G401 (cell line): ENCODE results near the gene CTSO. TPM values are rescaled to one million over a fixed set of nuclear protein-coding genes. Genes with fewer than 3 reads are reported as not detected.

Experiments used
- DNase-seq: peaks from one replicate; pipeline ENCODE4 v3.0.0-alpha.2; 2015; ENCODE audit warnings: low spot score
- in situ Hi-C: cut with HindIII; loops from 2 replicates; pipeline ENCODE4 v1.10.0; 2016; ENCODE audit warnings: low sequenced_read_pairs, mixed read lengths
- total RNA-seq: library from RNA; depleted of rRNA; stranded (reverse); fragments of >200 nt; shearing (Covaris generic); gene quantifications from 2 replicates; pipeline ENCODE4 v1.2.3, GENCODE V29; 2014; rRNA removed

CTSO gene
- 14.9 and 15.1 TPM in 2 replicates for total RNA-seq

- in situ Hi-C loops = no loop called here
- DNase-seq = peak; percentile 81
Measured at GRCh38 chr4:155953151-155954117, at the start of gene CTSO. Gene CTSO (minus strand): TSS chr4:155953866. CDS start chr4:155953847, 19 bp downstream.

GRCh38 chr4:156000491-156000890, 46.8 kb upstream of the CTSO start:
- in situ Hi-C loops = no loop called here
- no peak for DNase-seq

- in situ Hi-C loops = no loop called here
- no peak for DNase-seq
Measured at GRCh38 chr4:155999725-156000124, 46.1 kb upstream of the CTSO start.

GRCh38 chr4:155995069-155995468, 41.4 kb upstream of the CTSO start:
- in situ Hi-C loops = no loop called here
- DNase-seq = no peak

GRCh38 chr4:155984106-155984797, 30.6 kb upstream of the CTSO start:
- in situ Hi-C loops = no loop called here
- no peak for DNase-seq

- in situ Hi-C loops = no loop called here
- DNase-seq = no peak
Measured at GRCh38 chr4:155982736-155983385, 29.2 kb upstream of the CTSO start.

GRCh38 chr4:155978810-155979209, 25.1 kb upstream of the CTSO start:
- DNase-seq = no peak
- in situ Hi-C loops = no loop called here

- DNase-seq = no peak
- in situ Hi-C loops = no loop called here
Measured at GRCh38 chr4:155975511-155975910, 21.8 kb upstream of the CTSO start.

GRCh38 chr4:155974996-155975395, 21.3 kb upstream of the CTSO start:
- in situ Hi-C loops = no loop called here
- no peak for DNase-seq

- DNase-seq = no peak
- in situ Hi-C loops = no loop called here
Measured at GRCh38 chr4:155974476-155974749, 20.7 kb upstream of the CTSO start.

- in situ Hi-C loops = no loop called here
Measured at GRCh38 chr4:155973639-155974475, 20.2 kb upstream of the CTSO start.

GRCh38 chr4:155972098-155972497, 18.4 kb upstream of the CTSO start:
- in situ Hi-C loops = no loop called here

More at GRCh38 chr4:155973639-155974475, 20.2 kb upstream of the CTSO start:
- DNase-seq = no peak

GRCh38 chr4:155966731-155967395, 13.2 kb upstream of the CTSO start:
- no peak for DNase-seq
- in situ Hi-C loops = no loop called here

More at GRCh38 chr4:155972098-155972497, 18.4 kb upstream of the CTSO start:
- DNase-seq = peak; percentile 30

- in situ Hi-C loops = no loop called here
- no peak for DNase-seq
Measured at GRCh38 chr4:155966171-155966570, 12.5 kb upstream of the CTSO start.

- in situ Hi-C loops = no loop called here
- no peak for DNase-seq
Measured at GRCh38 chr4:155964016-155964891, 10.6 kb upstream of the CTSO start.

- in situ Hi-C loops = no loop called here
Measured at GRCh38 chr4:155962767-155963166, 9.1 kb upstream of the CTSO start.

GRCh38 chr4:155961575-155961974, 7.9 kb upstream of the CTSO start:
- in situ Hi-C loops = no loop called here
- DNase-seq = no peak

More at GRCh38 chr4:155962767-155963166, 9.1 kb upstream of the CTSO start:
- DNase-seq = no peak

GRCh38 chr4:155960522-155960921, 6.9 kb upstream of the CTSO start:
- DNase-seq = no peak
- in situ Hi-C loops = no loop called here
